ENCODE measurements around the gene NR3C1. TPM values are rescaled to one million over a fixed set of nuclear protein-coding genes. Genes with fewer than 3 reads are reported as not detected.

NR3C1 gene
- total RNA-seq, 1 experiment from 2014 or later = 12.7 TPM

DNA sequence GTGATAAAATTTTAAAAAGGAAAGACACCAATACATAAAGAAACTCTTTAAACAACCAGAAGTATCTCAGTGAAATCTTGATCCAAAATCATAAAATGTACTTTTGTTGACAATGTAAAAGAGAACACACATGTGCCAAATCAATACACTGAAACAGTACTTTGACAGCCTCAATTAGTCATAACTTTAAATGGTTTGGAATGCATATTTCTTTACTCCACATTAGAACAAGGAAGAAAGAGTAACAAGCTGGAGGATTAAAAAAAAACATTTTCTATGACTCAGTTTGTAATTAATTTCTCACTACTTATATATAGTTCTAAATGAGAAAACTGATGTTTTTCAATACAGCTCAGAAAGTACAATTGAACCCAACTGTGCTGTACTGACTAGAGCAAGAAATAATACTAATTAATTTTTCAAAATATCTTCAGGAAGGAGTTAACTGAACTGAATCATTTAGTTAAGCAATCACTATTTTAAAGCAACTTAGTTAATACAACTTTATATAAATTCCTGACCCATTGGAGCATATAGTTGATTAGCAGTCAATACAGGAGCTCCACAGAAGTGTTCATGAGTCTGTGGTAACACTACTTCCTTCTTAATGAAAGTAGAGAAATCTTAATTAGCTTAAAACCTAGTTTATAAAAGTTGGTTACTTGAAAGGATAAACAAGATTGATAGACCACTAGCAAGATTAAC lies 101.0 kb downstream of the NR3C1 start:
- CTCF ChIA-PET = no interaction called here
- POLR2A ChIA-PET (ENCODE audit: low non-redundant PET) = no interaction called here

DNA sequence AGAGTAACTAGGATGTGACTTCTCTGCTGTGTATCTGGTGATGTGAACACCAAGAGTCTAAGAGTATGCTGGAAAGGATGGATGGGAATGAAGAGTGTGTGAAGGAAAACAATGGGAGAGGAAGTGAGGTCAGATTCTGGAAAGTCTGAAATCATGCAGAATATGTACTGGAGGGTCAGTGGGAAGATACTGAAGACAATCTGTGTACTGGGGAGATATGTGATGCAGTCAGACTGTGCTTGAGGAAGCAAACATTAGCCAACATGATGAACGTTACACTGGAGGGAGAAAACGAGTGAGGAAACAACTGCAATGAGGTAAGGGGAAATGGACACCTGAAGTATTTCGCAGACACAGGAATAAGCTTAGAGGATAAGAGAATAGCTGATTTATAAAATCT lies 105.7 kb downstream of the NR3C1 start:
- intact Hi-C loops (cut with micrococcal nuclease; ENCODE audit: unreplicated experiment) = no loop called here
- Histone ChIP-seq H3K9me3 (ENCODE audit: low read depth, low read length, poor library complexity, severe bottlenecking) (no peaks in the 10 kb centered on the region), H3K4me1 (ENCODE audit: insufficient read depth, low read length, poor library complexity, severe bottlenecking) (no peaks in the 10 kb centered on the region), H3K36me3 (ENCODE audit: insufficient read depth, low read length, poor library complexity, severe bottlenecking) (no peaks in the 10 kb centered on the region), H3K27ac (ENCODE audit: low read depth, low read length, poor library complexity, severe bottlenecking) (no peak overlapping the region), H3K27me3 (replicated peaks; ENCODE audit: insufficient read depth, low read depth, low read length, poor library complexity) (no peaks in the 10 kb centered on the region), H3K4me3 (ENCODE audit: low read depth, low read length, poor library complexity, severe bottlenecking) (no peak overlapping the region)
- BruUV-seq (replicated peaks) = no TSS peak
- TF ChIP-seq, protein P1, sequence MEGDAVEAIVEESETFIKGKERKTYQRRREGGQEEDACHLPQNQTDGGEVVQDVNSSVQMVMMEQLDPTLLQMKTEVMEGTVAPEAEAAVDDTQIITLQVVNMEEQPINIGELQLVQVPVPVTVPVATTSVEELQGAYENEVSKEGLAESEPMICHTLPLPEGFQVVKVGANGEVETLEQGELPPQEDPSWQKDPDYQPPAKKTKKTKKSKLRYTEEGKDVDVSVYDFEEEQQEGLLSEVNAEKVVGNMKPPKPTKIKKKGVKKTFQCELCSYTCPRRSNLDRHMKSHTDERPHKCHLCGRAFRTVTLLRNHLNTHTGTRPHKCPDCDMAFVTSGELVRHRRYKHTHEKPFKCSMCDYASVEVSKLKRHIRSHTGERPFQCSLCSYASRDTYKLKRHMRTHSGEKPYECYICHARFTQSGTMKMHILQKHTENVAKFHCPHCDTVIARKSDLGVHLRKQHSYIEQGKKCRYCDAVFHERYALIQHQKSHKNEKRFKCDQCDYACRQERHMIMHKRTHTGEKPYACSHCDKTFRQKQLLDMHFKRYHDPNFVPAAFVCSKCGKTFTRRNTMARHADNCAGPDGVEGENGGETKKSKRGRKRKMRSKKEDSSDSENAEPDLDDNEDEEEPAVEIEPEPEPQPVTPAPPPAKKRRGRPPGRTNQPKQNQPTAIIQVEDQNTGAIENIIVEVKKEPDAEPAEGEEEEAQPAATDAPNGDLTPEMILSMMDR (conservative IDR thresholded peaks at IDR 0.05; ENCODE audit: low read depth, low read length) = no peak
- no peak for TF ChIP-seq EZH2 (IDR thresholded peaks at IDR 0.05; ENCODE audit: borderline replicate concordance, low read depth, low read length, poor library complexity, severe bottlenecking)
- CTCF ChIA-PET = no interaction called here
- no peak for DNase-seq (ENCODE audit: low spot score)
- POLR2A ChIA-PET (ENCODE audit: low non-redundant PET) = interaction anchor here (0.6 kb wide), 1 partner anchor 473 kb away, joined by 3 read pairs; no protein-coding TSS in a partner anchor

More for the DNA sequence above, 101.0 kb downstream of the NR3C1 start:
- H3K9me3 ChIP-seq (ENCODE audit: low read depth, low read length, poor library complexity, severe bottlenecking) = no peaks in the 10 kb centered on the region
- intact Hi-C loops (cut with micrococcal nuclease; ENCODE audit: unreplicated experiment) = no loop called here
- no TSS peak for BruUV-seq (replicated peaks)
- H3K27me3 ChIP-seq (replicated peaks; ENCODE audit: insufficient read depth, low read depth, low read length, poor library complexity) = no peaks in the 10 kb centered on the region
- DNase-seq (ENCODE audit: low spot score) = no peak
- no peak overlapping the region for H3K4me3 ChIP-seq (ENCODE audit: low read depth, low read length, poor library complexity, severe bottlenecking)
- no peak overlapping the region for H3K27ac ChIP-seq (ENCODE audit: low read depth, low read length, poor library complexity, severe bottlenecking)
- H3K4me1 ChIP-seq (ENCODE audit: insufficient read depth, low read length, poor library complexity, severe bottlenecking) = no peaks in the 10 kb centered on the region
- no peaks in the 10 kb centered on the region for H3K36me3 ChIP-seq (ENCODE audit: insufficient read depth, low read length, poor library complexity, severe bottlenecking)
- TF ChIP-seq EZH2 (IDR thresholded peaks at IDR 0.05; ENCODE audit: borderline replicate concordance, low read depth, low read length, poor library complexity, severe bottlenecking) = no peak
- TF ChIP-seq, protein P1 (conservative IDR thresholded peaks at IDR 0.05; ENCODE audit: low read depth, low read length) = no peak

DNA sequence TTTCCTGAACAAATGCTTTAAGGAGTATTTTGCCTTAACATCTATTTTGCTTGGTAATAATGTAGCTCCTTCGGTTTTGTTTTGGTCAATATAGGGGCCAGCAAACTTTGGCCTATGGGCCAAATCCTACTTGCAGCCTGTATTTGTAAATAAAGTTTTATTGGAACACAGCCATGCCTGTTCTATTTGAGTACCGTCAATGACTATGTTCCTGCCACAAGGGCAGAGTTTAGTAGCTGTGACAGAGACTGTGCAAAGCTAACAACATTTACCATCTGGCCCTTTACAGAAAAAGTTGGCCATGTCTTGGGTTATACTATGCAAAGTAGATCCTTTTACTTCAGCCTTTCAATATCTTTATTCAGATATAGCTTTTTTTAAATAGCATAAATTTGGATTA lies 113.4 kb downstream of the NR3C1 start:
- TF ChIP-seq, protein P1 (conservative IDR thresholded peaks at IDR 0.05; ENCODE audit: low read depth, low read length) = no peak
- TF ChIP-seq EZH2 (IDR thresholded peaks at IDR 0.05; ENCODE audit: borderline replicate concordance, low read depth, low read length, poor library complexity, severe bottlenecking) = no peak
- no peak overlapping the region for H3K27ac ChIP-seq (ENCODE audit: low read depth, low read length, poor library complexity, severe bottlenecking)
- intact Hi-C loops (cut with micrococcal nuclease; ENCODE audit: unreplicated experiment) = no loop called here
- POLR2A ChIA-PET (ENCODE audit: low non-redundant PET) = no interaction called here
- no peaks in the 10 kb centered on the region for H3K9me3 ChIP-seq (ENCODE audit: low read depth, low read length, poor library complexity, severe bottlenecking)
- no peak for DNase-seq (ENCODE audit: low spot score)
- CTCF ChIA-PET = no interaction called here
- no peaks in the 10 kb centered on the region for H3K27me3 ChIP-seq (replicated peaks; ENCODE audit: insufficient read depth, low read depth, low read length, poor library complexity)
- no peaks in the 10 kb centered on the region for H3K36me3 ChIP-seq (ENCODE audit: insufficient read depth, low read length, poor library complexity, severe bottlenecking)
- H3K4me3 ChIP-seq (ENCODE audit: low read depth, low read length, poor library complexity, severe bottlenecking) = no peak overlapping the region
- H3K4me1 ChIP-seq (ENCODE audit: insufficient read depth, low read length, poor library complexity, severe bottlenecking) = peaks cover 5% of the 10 kb centered on the region
- no TSS peak for BruUV-seq (replicated peaks)

Data from A673 (cell line).